Osteocyte (in vitro differentiated cells): Measurements from ENCODE around the gene EXOC3L2. TPM values are rescaled to one million over a fixed set of nuclear protein-coding genes. Genes with fewer than 3 reads are reported as not detected.

ENCODE experiments used
- DNase-seq: peaks from one replicate; pipeline ENCODE4 v3.0.0; 2021; ENCODE audit warnings: mixed read lengths; ENCODE audit not compliant: unreplicated experiment; ENCODE audit errors: extremely low spot score
- H3K27ac Mint-ChIP-seq: one replicate; pipeline ENCODE4 v1.8.0; 2021; ENCODE audit warnings: mild to moderate bottlenecking, mixed read lengths; ENCODE audit not compliant: unreplicated experiment
- H3K27me3 Mint-ChIP-seq: one replicate; pipeline ENCODE4 v1.8.0; 2021; ENCODE audit warnings: mixed read lengths; ENCODE audit not compliant: unreplicated experiment
- H3K36me3 Mint-ChIP-seq: one replicate; pipeline ENCODE4 v1.8.0; 2021; ENCODE audit warnings: mixed read lengths; ENCODE audit not compliant: unreplicated experiment
- H3K4me1 Mint-ChIP-seq: one replicate; pipeline ENCODE4 v1.8.0; 2021; ENCODE audit warnings: mixed read lengths; ENCODE audit not compliant: unreplicated experiment
- H3K4me3 Mint-ChIP-seq: one replicate; pipeline ENCODE4 v1.8.0; 2021; ENCODE audit warnings: mild to moderate bottlenecking, moderate library complexity, mixed read lengths; ENCODE audit not compliant: unreplicated experiment
- H3K9me3 Mint-ChIP-seq: one replicate; pipeline ENCODE4 v1.8.0; 2021; ENCODE audit warnings: mixed read lengths; ENCODE audit not compliant: unreplicated experiment
- CTCF ChIP-seq: fragments of 200-600 bp; sonication (generic); IDR thresholded peaks from 2 replicates; pipeline ENCODE4 v1.5.0; 2021; ENCODE audit warnings: antibody characterized with exemption, mild to moderate bottlenecking, moderate library complexity
- total RNA-seq: library from RNA; stranded (reverse); gene quantifications from 2 replicates; pipeline ENCODE4 v1.2.1, GENCODE V29; 2021

Gene EXOC3L2
- total RNA-seq, 1 donor from 2014 or later: 11.1 TPM

- TF ChIP-seq CTCF: no peak
- H3K4me1 Mint-ChIP-seq: peaks cover 7% of the 10 kb centered on the region
- H3K27me3 Mint-ChIP-seq: no peaks in the 10 kb centered on the region
Measured at GRCh38 chr19:45163156-45163555, 82.1 kb downstream of the EXOC3L2 start.

GRCh38 chr19:45162608-45163143 is 82.5 kb downstream of the EXOC3L2 start:
- no peak overlapping the region for H3K4me3 Mint-ChIP-seq
- H3K9me3 Mint-ChIP-seq: no peaks in the 10 kb centered on the region
- TF ChIP-seq CTCF: no peak
- H3K4me1 Mint-ChIP-seq: peaks cover 7% of the 10 kb centered on the region
- H3K27ac Mint-ChIP-seq: no peak overlapping the region
- H3K36me3 Mint-ChIP-seq: no peaks in the 10 kb centered on the region
- no peak for DNase-seq
- H3K27me3 Mint-ChIP-seq: no peaks in the 10 kb centered on the region

More at GRCh38 chr19:45163156-45163555, 82.1 kb downstream of the EXOC3L2 start:
- DNase-seq: no peak
- no peaks in the 10 kb centered on the region for H3K36me3 Mint-ChIP-seq
- H3K9me3 Mint-ChIP-seq: no peaks in the 10 kb centered on the region
- H3K4me3 Mint-ChIP-seq: no peak overlapping the region
- no peak overlapping the region for H3K27ac Mint-ChIP-seq

Other genes starting within 250 kb of the EXOC3L2 start
- gene RELB, start 243.9 kb downstream of the EXOC3L2 start, total RNA-seq: 14.3 and 15.1 TPM in 2 replicates
- gene CLASRP, start 206.4 kb downstream of the EXOC3L2 start, total RNA-seq: 77.8 and 81.5 TPM in 2 replicates
- gene ZNF296, start 168.9 kb downstream of the EXOC3L2 start, total RNA-seq: 0.68 and 0.70 TPM in 2 replicates
- gene GEMIN7, start 166.1 kb downstream of the EXOC3L2 start, total RNA-seq: 19.3 and 25.8 TPM in 2 replicates
- gene PPP1R37, start 152.2 kb downstream of the EXOC3L2 start, total RNA-seq: 34.8 and 35.4 TPM in 2 replicates
- gene NKPD1, start 84.4 kb downstream of the EXOC3L2 start, total RNA-seq: 0.18 and 0.35 TPM in 2 replicates
- gene TRAPPC6A, start 67.2 kb downstream of the EXOC3L2 start, total RNA-seq: 29.4 and 31.5 TPM in 2 replicates
- 16.9 and 23.1 TPM in 2 replicates for gene BLOC1S3, start 66.6 kb downstream of the EXOC3L2 start, total RNA-seq
- 61.2 and 66.5 TPM in 2 replicates for gene MARK4, start 5.9 kb upstream of the EXOC3L2 start, total RNA-seq
- not detected in 2 replicates for gene CKM, start 77.5 kb upstream of the EXOC3L2 start, total RNA-seq
- 0.21 TPM in 1 of 2 replicates, not detected in the other for gene KLC3, start 95.3 kb upstream of the EXOC3L2 start, total RNA-seq
- gene ERCC2, start 125.2 kb upstream of the EXOC3L2 start, total RNA-seq: 32.1 and 32.7 TPM in 2 replicates
- gene PPP1R13L, start 159.7 kb upstream of the EXOC3L2 start, total RNA-seq: 48.7 and 53.5 TPM in 2 replicates
- gene POLR1G, start 161.2 kb upstream of the EXOC3L2 start, total RNA-seq: 7.6 and 9.1 TPM in 2 replicates
- 96.7 and 117 TPM in 2 replicates for gene ERCC1, start 178.5 kb upstream of the EXOC3L2 start, total RNA-seq
- gene FOSB, start 222.6 kb upstream of the EXOC3L2 start, total RNA-seq: 93.8 and 176 TPM in 2 replicates